ENCODE data around the gene DPM1. TPM values are rescaled to one million over a fixed set of nuclear protein-coding genes. Genes with fewer than 3 reads are reported as not detected.

DPM1 gene
- total and polyA plus RNA-seq, 2 donors from 2014 or later: 32.4 to 53.2 TPM

DNA sequence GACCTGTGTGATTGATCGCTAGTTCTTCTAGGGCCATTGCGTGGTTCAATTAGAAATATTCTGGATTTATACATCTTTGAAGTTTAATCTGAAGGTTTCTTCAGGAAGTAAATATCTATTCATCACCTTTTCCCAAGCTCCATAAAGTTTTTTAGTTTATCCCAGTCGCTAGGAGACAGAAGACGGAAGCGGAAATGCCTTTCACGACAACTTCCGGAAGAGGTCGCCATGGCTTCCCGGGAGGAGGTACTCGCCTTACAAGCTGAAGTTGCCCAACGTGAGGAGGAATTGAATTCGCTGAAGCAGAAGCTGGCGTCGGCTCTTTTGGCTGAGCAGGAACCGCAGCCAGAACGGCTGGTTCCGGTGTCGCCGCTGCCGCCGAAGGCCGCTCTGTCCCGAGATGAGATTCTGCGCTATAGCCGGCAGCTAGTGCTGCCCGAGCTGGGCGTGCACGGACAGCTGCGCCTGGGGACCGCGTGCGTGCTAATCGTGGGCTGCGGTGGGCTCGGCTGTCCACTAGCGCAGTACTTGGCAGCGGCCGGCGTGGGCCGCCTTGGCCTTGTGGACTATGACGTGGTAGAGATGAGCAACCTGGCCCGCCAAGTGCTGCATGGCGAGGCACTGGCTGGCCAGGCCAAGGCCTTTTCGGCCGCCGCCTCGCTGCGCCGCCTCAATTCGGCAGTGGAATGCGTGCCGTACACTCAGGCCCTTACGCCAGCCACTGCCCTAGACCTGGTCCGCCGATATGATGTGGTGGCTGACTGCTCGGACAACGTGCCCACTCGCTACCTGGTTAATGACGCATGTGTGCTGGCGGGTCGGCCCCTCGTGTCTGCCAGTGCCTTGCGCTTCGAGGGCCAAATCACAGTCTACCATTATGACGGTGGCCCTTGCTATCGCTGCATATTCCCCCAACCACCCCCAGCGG lies 547 bp upstream of the DPM1 start, which contains the start of gene MOCS3:
MOCS3 (plus strand) TSS at position 204 of the 928 bp plus-strand sequence; CDS start at position 229, 25 bp downstream.
- intact Hi-C loops (cut with DNase I): no loop called here
- H3K27ac ChIP-seq (ENCODE audit: low read depth in 2 of 2, low read length in 2 of 2): peak within 1 kb of the TSS; percentile 89 to 95
- no peaks in the 10 kb centered on the region for H3K27me3 ChIP-seq (ENCODE audit: control insufficient read depth, insufficient read depth, low read length)
- DNase-seq (peak; percentile 90 to 97 (median 90)), FAIRE-seq (no peak)
- H3K9me3 ChIP-seq (ENCODE audit: control insufficient read depth in 2 of 3, insufficient read depth in 1 of 3, low read length in 3 of 3): no peaks in the 10 kb centered on the region
- H3K4me3 ChIP-seq (ENCODE audit: low read length in 3 of 3): peak within 1 kb of the TSS; percentile 99
- peaks cover 0 to 7% (median 7%) of the 10 kb centered on the region in 3 donors for H3K36me3 ChIP-seq (ENCODE audit: control insufficient read depth in 2 of 3, insufficient read depth in 3 of 3, low read length in 3 of 3)
- H3K4me1 ChIP-seq (ENCODE audit: control insufficient read depth in 2 of 3, insufficient read depth in 2 of 3, low read depth in 1 of 3, low read length in 3 of 3): peaks cover 0 to 18% (median 12%) of the 10 kb centered on the region in 3 donors
- TF ChIP-seq, protein P1, sequence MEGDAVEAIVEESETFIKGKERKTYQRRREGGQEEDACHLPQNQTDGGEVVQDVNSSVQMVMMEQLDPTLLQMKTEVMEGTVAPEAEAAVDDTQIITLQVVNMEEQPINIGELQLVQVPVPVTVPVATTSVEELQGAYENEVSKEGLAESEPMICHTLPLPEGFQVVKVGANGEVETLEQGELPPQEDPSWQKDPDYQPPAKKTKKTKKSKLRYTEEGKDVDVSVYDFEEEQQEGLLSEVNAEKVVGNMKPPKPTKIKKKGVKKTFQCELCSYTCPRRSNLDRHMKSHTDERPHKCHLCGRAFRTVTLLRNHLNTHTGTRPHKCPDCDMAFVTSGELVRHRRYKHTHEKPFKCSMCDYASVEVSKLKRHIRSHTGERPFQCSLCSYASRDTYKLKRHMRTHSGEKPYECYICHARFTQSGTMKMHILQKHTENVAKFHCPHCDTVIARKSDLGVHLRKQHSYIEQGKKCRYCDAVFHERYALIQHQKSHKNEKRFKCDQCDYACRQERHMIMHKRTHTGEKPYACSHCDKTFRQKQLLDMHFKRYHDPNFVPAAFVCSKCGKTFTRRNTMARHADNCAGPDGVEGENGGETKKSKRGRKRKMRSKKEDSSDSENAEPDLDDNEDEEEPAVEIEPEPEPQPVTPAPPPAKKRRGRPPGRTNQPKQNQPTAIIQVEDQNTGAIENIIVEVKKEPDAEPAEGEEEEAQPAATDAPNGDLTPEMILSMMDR (IDR thresholded peaks at IDR 0.05; ENCODE audit: borderline replicate concordance, extremely low read depth, insufficient read depth): no peak
- peak within 1 kb of the TSS; percentile 88 to 98 (median 98) for H3K9ac ChIP-seq (ENCODE audit: low read length in 3 of 3)

DNA sequence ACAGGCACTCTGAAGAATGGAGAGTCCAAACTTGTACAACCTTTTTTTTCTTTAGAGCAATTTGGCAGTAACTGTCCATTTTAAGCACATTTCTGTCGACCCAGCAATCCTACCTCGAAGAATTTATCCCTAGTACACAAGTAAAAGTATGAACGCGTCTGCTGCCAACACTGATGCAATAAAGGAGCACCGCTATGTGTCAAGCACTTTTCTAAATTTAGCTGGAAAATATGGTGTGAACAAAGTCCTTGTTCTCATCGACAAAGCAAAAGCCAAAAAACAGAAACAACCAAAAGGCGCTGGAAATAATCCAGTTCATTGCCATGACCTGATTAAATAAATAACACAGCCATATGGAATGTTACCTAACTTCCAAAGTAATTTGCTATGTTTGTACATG lies 1.1 kb downstream of the DPM1 start:
- DNase-seq: no peak
- peaks cover 0 to 18% (median 12%) of the 10 kb centered on the region in 3 donors for H3K4me1 ChIP-seq (ENCODE audit: control insufficient read depth in 2 of 3, insufficient read depth in 2 of 3, low read depth in 1 of 3, low read length in 3 of 3)

DNA sequence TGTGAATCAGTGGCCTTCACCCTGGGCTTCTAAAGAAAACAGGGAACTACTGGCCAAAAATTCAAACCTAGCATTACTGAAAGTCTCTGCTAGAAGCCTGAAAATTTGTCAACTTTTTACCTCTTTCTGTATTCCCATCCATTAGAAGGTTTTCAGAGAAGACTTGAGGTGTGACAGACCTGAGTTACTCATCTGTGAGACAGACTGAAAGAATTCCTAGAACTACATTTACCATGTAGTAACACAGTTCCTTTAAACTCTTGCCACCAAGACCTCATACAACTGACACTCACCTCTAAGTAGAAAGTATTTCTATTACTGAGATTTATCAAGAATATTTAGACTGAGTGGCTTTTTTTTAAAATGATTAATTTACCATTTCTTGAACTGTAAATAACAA lies 4.5 kb downstream of the DPM1 start:
- intact Hi-C loops (cut with DNase I): no loop called here
- H3K27me3 ChIP-seq (ENCODE audit: control insufficient read depth, insufficient read depth, low read length): no peaks in the 10 kb centered on the region
- no peaks in the 10 kb centered on the region for H3K9me3 ChIP-seq (ENCODE audit: control insufficient read depth in 2 of 3, insufficient read depth in 1 of 3, low read length in 3 of 3)
- FAIRE-seq (no peak), DNase-seq (no peak)
- peaks cover 0 to 12% (median 6%) of the 10 kb centered on the region in 3 donors for H3K4me1 ChIP-seq (ENCODE audit: control insufficient read depth in 2 of 3, insufficient read depth in 2 of 3, low read depth in 1 of 3, low read length in 3 of 3)
- no peak overlapping the region for H3K27ac ChIP-seq (ENCODE audit: low read depth in 2 of 2, low read length in 2 of 2)
- H3K4me3 ChIP-seq (ENCODE audit: low read length in 3 of 3): no peak overlapping the region
- H3K36me3 ChIP-seq (ENCODE audit: control insufficient read depth in 2 of 3, insufficient read depth in 3 of 3, low read length in 3 of 3): peaks cover 0 to 24% (median 21%) of the 10 kb centered on the region in 3 donors
- TF ChIP-seq, protein P1 (IDR thresholded peaks at IDR 0.05; ENCODE audit: borderline replicate concordance, extremely low read depth, insufficient read depth): no peak
- no peak overlapping the region for H3K9ac ChIP-seq (ENCODE audit: low read length in 3 of 3)

More for the DNA sequence above, 1.1 kb downstream of the DPM1 start:
- Histone ChIP-seq H3K9me3 (ENCODE audit: control insufficient read depth in 2 of 3, insufficient read depth in 1 of 3, low read length in 3 of 3) (no peaks in the 10 kb centered on the region), H3K27ac (ENCODE audit: low read depth in 2 of 2, low read length in 2 of 2) (no peak overlapping the region), H3K9ac (ENCODE audit: low read length in 3 of 3) (peak overlapping the region; percentile 88 to 98 (median 98)), H3K36me3 (ENCODE audit: control insufficient read depth in 2 of 3, insufficient read depth in 3 of 3, low read length in 3 of 3) (peaks cover 0 to 15% (median 10%) of the 10 kb centered on the region in 3 donors), H3K27me3 (ENCODE audit: control insufficient read depth, insufficient read depth, low read length) (no peaks in the 10 kb centered on the region), H3K4me3 (ENCODE audit: low read length in 3 of 3) (peak overlapping the region; percentile 99)
- TF ChIP-seq, protein P1 (IDR thresholded peaks at IDR 0.05; ENCODE audit: borderline replicate concordance, extremely low read depth, insufficient read depth): no peak
- FAIRE-seq: no peak
- intact Hi-C loops (cut with DNase I): no loop called here

Measured in kidney (tissue), 14 donors.